ENCODE results near the gene CDC42BPA.

CDC42BPA gene

DNA sequence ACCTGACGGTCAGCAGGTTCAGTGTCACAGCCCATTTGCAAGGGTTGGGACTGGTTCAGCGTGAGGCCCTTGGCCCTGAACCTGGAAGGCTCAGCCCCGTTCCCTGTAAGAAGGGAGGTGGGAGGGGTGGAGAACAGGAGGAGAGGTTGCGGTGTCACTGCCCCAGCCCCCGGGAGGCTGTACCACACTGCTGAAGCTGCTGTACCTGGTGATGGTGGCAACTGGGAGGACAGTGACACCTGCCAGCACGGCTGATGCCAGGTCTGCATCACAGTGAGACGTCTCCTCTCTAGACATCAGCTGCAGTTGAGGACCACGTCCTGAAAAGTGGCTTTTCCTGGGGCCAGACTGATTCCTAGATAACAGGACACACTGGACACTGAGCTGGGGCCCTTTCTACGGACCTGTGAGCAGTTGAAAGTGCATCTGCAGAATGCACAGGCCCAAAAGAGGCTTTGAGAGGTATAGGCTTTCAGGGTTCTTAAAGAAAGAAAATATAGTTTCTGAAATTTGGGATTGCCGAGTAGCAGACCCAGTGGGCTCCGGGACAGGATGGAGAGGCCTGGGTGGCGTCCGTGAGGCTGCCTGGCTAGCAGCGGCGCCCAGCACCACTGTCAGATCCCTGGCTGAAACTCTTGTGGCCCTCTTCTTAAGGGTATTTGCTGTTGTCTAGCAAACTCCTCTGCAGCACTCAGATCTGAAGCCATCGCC lies 330.5 kb downstream of the CDC42BPA start:
- no peak for DNase-seq

- DNase-seq: no peak
These were observed 331.1 kb downstream of the CDC42BPA start for GRCh38 chr1:226987179-226987536.

- DNase-seq: no peak
These were observed 331.7 kb downstream of the CDC42BPA start for GRCh38 chr1:226986496-226987178.

GRCh38 chr1:226985839-226986463 lies 332.3 kb downstream of the CDC42BPA start:
- no peak for DNase-seq

DNA sequence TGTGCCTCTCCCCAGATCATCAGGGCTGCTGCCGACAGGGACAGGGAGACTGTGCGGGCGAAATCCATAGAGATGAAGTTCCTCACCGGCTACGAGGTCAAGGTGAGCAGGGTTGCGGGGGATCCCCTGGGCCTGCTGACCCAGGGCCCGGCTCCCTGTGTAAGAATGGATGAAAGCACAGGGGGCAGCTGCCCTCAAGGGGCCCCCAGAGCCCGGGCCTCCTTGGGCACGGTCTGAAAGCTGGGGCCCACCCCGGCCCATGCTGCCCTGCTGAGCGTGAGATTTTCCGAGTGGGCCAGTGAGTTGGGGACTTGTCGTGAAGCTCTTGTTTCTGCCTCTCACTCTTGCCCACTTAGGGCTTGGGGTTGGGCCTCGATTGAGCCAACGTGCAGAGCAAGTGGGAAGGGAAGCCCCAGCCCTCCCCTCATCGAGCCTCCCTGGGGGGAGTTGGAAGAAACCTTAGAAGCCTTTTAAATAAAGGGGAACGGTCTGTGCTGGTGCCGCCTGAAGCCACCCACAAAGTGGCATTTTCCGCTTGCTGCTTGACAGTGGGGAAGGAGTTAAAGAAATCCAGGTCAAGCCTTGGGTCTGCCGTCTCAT lies 333.0 kb downstream of the CDC42BPA start:
- DNase-seq: no peak

DNA sequence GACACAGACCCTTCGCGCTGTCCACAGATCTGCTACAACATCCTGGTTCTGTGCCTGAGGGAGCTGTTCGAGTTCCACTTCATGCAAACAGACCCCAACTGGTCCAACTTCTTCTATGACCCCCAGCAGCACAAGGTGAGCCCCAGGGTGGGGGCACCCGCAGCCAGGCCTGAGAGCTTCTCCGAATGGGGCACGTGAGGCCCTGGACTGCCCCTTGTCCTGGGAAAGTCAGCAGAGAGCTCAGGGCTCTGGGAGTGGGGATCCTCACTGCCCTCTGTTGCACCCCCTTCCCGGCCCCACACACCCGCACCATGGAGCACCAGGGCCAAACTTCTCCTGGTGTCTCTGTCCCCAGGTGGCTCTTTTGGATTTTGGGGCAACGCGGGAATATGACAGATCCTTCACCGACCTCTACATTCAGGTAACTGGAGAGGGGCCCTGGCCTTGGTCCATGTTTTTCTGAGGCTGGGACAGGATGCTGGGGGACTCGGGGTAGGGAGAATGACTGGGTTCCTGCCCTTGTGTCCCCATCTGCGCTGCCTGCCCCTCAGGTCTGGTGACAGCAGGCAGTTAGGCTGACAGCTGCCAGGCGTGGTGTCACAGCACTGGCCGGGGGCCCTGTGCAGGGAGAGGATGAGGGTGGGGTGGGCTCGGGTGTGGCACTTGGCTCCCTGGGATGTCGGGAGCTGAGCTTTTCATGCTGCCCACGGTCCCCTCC lies 333.6 kb downstream of the CDC42BPA start:
- no peak for DNase-seq

DNA sequence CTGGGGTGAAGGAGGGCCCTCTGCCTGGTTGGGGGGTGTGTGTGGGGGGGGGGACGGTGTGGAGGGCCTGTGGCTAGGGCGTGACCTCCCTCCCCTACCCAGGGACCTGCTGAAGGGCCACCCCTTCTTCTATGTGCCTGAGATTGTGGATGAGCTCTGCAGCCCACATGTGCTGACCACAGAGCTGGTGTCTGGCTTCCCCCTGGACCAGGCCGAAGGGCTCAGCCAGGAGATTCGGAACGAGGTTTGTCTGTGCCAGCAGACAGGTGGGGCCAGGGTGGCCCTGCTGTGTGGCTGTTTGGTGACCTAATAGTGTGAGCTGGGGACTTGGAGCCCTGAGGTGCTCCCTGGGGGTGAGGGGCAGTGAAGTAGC lies 334.3 kb downstream of the CDC42BPA start:
- DNase-seq: no peak

- no peak for DNase-seq
These were observed 334.9 kb downstream of the CDC42BPA start for GRCh38 chr1:226983247-226983991.

GRCh38 chr1:226982451-226983177 lies 335.7 kb downstream of the CDC42BPA start:
- no peak for DNase-seq

DNA sequence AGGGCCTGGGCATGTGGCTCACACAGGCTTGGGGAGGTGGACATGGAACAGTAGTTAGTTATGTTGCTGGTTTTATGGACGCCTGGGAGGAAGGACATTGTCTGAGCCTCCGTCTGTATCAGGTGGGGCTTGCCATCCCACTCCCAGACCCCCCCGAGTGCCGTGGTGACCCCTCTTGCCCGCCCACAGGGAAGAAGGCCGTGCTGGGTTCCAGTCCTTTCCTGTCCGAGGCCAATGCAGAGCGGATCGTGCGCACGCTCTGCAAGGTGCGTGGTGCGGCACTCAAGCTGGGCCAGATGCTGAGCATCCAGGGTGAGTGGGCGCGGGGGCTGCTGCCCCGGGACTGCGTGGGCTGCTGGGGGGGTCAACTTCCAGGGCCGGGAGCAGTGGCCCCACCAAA lies 336.5 kb downstream of the CDC42BPA start:
- no peak for DNase-seq

GRCh38 chr1:226981386-226981817 lies 336.9 kb downstream of the CDC42BPA start:
- DNase-seq: no peak

GRCh38 chr1:226980565-226981385 lies 337.5 kb downstream of the CDC42BPA start:
- DNase-seq: no peak

GRCh38 chr1:226980122-226980560 lies 338.2 kb downstream of the CDC42BPA start:
- no peak for DNase-seq

GRCh38 chr1:226979517-226980121 lies 338.7 kb downstream of the CDC42BPA start:
- DNase-seq: no peak

- DNase-seq: no peak
These were observed 339.2 kb downstream of the CDC42BPA start for GRCh38 chr1:226979115-226979516.

- DNase-seq: no peak
These were observed 339.7 kb downstream of the CDC42BPA start for GRCh38 chr1:226978432-226979114.

GRCh38 chr1:226977643-226978431 lies 340.5 kb downstream of the CDC42BPA start:
- no peak for DNase-seq

DNA sequence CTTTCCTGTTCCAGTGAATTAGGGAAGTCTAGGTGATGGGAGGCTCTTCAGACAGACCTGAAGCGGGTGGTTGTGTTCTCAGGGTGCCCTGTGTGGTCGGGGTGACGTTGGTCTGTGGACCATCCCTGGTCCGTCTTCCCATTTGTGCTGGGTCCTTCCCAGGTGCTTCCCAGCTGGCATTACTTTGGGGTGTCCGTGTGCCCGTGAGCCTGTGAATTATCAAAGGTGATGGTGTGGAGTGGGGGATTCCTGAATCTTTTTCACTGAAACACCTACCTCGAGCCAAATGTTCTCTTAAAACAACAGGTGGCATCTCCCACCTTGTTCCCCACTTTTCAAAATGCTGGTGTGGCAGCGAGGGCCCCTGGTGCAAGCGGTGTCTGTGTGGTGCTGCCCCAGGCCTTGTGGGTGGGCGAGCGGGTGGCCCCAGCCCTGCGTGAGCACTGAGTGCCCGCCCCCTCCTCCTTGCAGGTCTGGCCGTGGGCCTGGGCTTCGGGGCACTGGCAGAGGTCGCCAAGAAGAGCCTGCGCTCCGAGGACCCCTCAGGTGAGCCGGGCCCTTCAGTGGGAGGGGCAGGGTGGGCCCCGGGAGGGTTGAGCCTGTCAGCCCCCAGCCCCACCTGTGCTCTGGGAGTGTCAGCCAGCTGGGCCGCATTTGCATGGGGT lies 341.2 kb downstream of the CDC42BPA start:
- no peak for DNase-seq
